K562 (cell line): ENCODE data around the gene ADARB2. TPM values are rescaled to one million over a fixed set of nuclear protein-coding genes. Genes with fewer than 3 reads are reported as not detected.

Experiments
- ATAC-seq: fragments of 200-7000 bp; cut with Tn5 transposase; 3 replicates; pipeline ENCODE4 v1.9.1; 2020; ENCODE audit warnings: moderate library complexity
- BruUV-seq: library from RNA; stranded (reverse); fragments of 400-500 nt; replicated peaks from 2 replicates; lab custom pipeline; 2021; lab: Mats Ljungman, UMichigan
- CTCF ChIA-PET: fragments of 300-600 bp; formaldehyde crosslinking; extraction: SDS; loops from one replicate; lab custom pipeline; 2021; ENCODE audit warnings: low intra/inter-chr PET ratio; lab: Yijun Ruan, JAX
- POLR2A ChIA-PET: fragments of 300-600, 350-650 bp; sonication (Branson Sonifier 250); formaldehyde crosslinking; extraction: SDS; loops from one replicate; lab custom pipeline; 2021; ENCODE audit warnings: antibody characterized with exemption, inconsistent platforms; lab: Yijun Ruan, JAX
- DNase-seq, 4 experiments: peaks; one replicate each; pipeline versions ENCODE4 v3.0.0 to v3.0.0-alpha.2; 2011 to 2018; ENCODE audit warnings: low spot score in 3 of 4, mixed read lengths in 3 of 4; ENCODE audit errors: extremely low read depth in 1 of 4
- FAIRE-seq: peaks from 2 replicates; lab custom pipeline; 2011; peaks lifted over from hg19 to GRCh38; lab: Jason Lieb, UNC
- H2AFZ ChIP-seq: 2 replicates; pipeline ENCODE4 v1.6.0; 2011; ENCODE audit warnings: low read depth, low read length, control low read depth, inconsistent platforms
- H3K27ac ChIP-seq: fragments of 200-600 bp; 3 replicates; pipeline ENCODE4 v1.8.0; 2011; ENCODE audit warnings: low read depth, mild to moderate bottlenecking, control low read depth, inconsistent platforms, low read length, moderate library complexity, mixed read lengths; ENCODE audit errors: extremely low read depth
- H3K27me3 ChIP-seq, 2 experiments: fragments of 300-600 bp in 1 of 2; 2 replicates in 1 of 2; 3 replicates in 1 of 2; pipeline versions ENCODE4 v1.6.0 to v1.8.0; 2011; ENCODE audit warnings: inconsistent platforms in 2 of 2, low read length in 2 of 2, mild to moderate bottlenecking in 1 of 2, mixed read lengths in 1 of 2, moderate library complexity in 1 of 2; ENCODE audit not compliant: control insufficient read depth in 2 of 2, insufficient read depth in 2 of 2
- H3K36me3 ChIP-seq: fragments of 300-600 bp; 3 replicates; pipeline ENCODE4 v1.8.0; 2011; ENCODE audit warnings: mild to moderate bottlenecking, low read length, inconsistent platforms; ENCODE audit not compliant: control insufficient read depth, insufficient read depth
- H3K4me1 ChIP-seq, 2 experiments: fragments of 200-600 bp in 1 of 2; replicated peaks in 1 of 2; 2 replicates in 1 of 2; 3 replicates in 1 of 2; pipeline versions ENCODE4 v1.5.1 to v1.8.0; 2011; ENCODE audit warnings: inconsistent platforms in 2 of 2, low read length in 2 of 2, mild to moderate bottlenecking in 1 of 2, mixed read lengths in 1 of 2, moderate library complexity in 1 of 2; ENCODE audit not compliant: control insufficient read depth in 2 of 2, insufficient read depth in 2 of 2
- H3K4me2 ChIP-seq: 2 replicates; pipeline ENCODE4 v1.6.1; 2011; ENCODE audit warnings: low read length, control low read depth, inconsistent platforms, mixed read lengths; ENCODE audit not compliant: insufficient read depth
- H3K4me3 ChIP-seq: fragments of 200-600 bp; sonication (generic), shearing (Covaris generic); 2 replicates; pipeline ENCODE4 v1.5.1; 2016; ENCODE audit warnings: control low read depth, inconsistent platforms
- H3K79me2 ChIP-seq: fragments of 200-600 bp; 3 replicates; pipeline ENCODE4 v1.8.0; 2011; ENCODE audit warnings: low read length, inconsistent platforms; ENCODE audit not compliant: control insufficient read depth, insufficient read depth
- H3K9ac ChIP-seq, 2 experiments: 2 replicates each; pipeline versions ENCODE4 v1.6.0 to v1.6.1; 2011; ENCODE audit warnings: low read depth in 2 of 2, low read length in 2 of 2, control low read depth in 1 of 2, inconsistent platforms in 1 of 2, mild to moderate bottlenecking in 1 of 2, mixed read lengths in 1 of 2; ENCODE audit not compliant: insufficient read depth in 1 of 2
- H3K9me1 ChIP-seq: one replicate; pipeline ENCODE4 v1.6.0; 2011; ENCODE audit warnings: inconsistent platforms, mild to moderate bottlenecking, low read length, moderate library complexity; ENCODE audit not compliant: control insufficient read depth, insufficient read depth
- H3K9me3 ChIP-seq: replicated peaks from 2 replicates; pipeline ENCODE4 v1.5.1; 2011; ENCODE audit warnings: low read depth, low read length, inconsistent platforms; ENCODE audit not compliant: control insufficient read depth, insufficient read depth
- H4K20me1 ChIP-seq: replicated peaks from 2 replicates; pipeline ENCODE4 v1.6.1; 2011; ENCODE audit warnings: low read length, inconsistent platforms, mixed read lengths; ENCODE audit not compliant: control insufficient read depth, insufficient read depth
- CHD1 ChIP-seq: fragments of 200-600 bp; sonication (generic); IDR thresholded peaks from one replicate; pipeline ENCODE4 v1.6.1; 2012; ENCODE audit warnings: mild to moderate bottlenecking, moderate library complexity, low read length, inconsistent platforms
- HDAC1 ChIP-seq, 2 experiments: fragments of 450-650 bp; IDR thresholded peaks; 2 replicates each; pipeline ENCODE4 v1.6.1; 2016 to 2017; ENCODE audit warnings: inconsistent platforms in 1 of 2, mild to moderate bottlenecking in 1 of 2, moderate library complexity in 1 of 2
- KAT2B ChIP-seq: IDR thresholded peaks from one replicate; pipeline ENCODE4 v1.6.1; 2012; ENCODE audit warnings: low read depth, mild to moderate bottlenecking, control low read depth, inconsistent platforms, low read length, moderate library complexity
- KDM5B ChIP-seq: fragments of 200-600 bp; sonication (generic); IDR thresholded peaks from 2 replicates; pipeline ENCODE4 v1.6.1; 2012; ENCODE audit warnings: low read depth, mild to moderate bottlenecking, moderate library complexity, low read length, control low read depth, inconsistent platforms; ENCODE audit not compliant: insufficient replicate concordance
- MTA3 ChIP-seq: fragments of 450-650 bp; formaldehyde crosslinking; IDR thresholded peaks from 2 replicates; pipeline ENCODE4 v1.6.1; 2017; ENCODE audit warnings: mild to moderate bottlenecking, borderline replicate concordance
- NR2F6 ChIP-seq: fragments of 450-650 bp; formaldehyde crosslinking; IDR thresholded peaks from 2 replicates; pipeline ENCODE4 v1.4.0; 2020; ENCODE audit warnings: mild to moderate bottlenecking
- RCOR1 ChIP-seq, 2 experiments: IDR thresholded peaks; 2 replicates each; pipeline ENCODE4 v1.6.1; 2012; ENCODE audit warnings: low read depth in 2 of 2, low read length in 2 of 2, borderline replicate concordance in 1 of 2, improper control_type of control experiment in 1 of 2
- SMARCA5 ChIP-seq: fragments of 450-650 bp; IDR thresholded peaks from 2 replicates; pipeline ENCODE4 v1.6.1; 2016
- SNIP1 ChIP-seq: fragments of 450-650 bp; IDR thresholded peaks from 2 replicates; pipeline ENCODE4 v1.7.1; 2017; ENCODE audit warnings: low read depth, mild to moderate bottlenecking
- ZFX ChIP-seq: sonication (generic); formaldehyde crosslinking; IDR thresholded peaks from 2 replicates; pipeline ENCODE4 v1.8.0; 2022; ENCODE audit warnings: mild to moderate bottlenecking, missing genetic modification reagents, moderate library complexity
- ZNF121 ChIP-seq: sonication (generic); formaldehyde crosslinking; conservative IDR thresholded peaks from 2 replicates; pipeline ENCODE4 v1.8.0; 2022; ENCODE audit warnings: missing genetic modification reagents
- ZNF584 ChIP-seq: fragments of 200-800 bp; sonication (Bioruptor generic); IDR thresholded peaks from 2 replicates; pipeline ENCODE4 v1.6.1; 2016; ENCODE audit warnings: low read depth, mild to moderate bottlenecking, missing genetic modification characterization, missing compliant biosample characterization
- WGBS: fragments of 100-300 bp; shearing (Covaris generic); methylation state at CpG from one replicate; pipeline ENCODE4 v1.1.6; 2016; ENCODE audit warnings: low coverage, mixed read lengths; ENCODE audit not compliant: insufficient coverage; ENCODE audit errors: missing lambda C conversion rate; 5-methylcytosine and 5-hydroxymethylcytosine counted together
- in situ Hi-C: fragments of 300-500 bp; cut with MboI; formaldehyde crosslinking; loops from 4 replicates; pipeline ENCODE4 v1.15.0; 2018; ENCODE audit warnings: inconsistent platforms, mixed read lengths
- intact Hi-C: fragments of 100-400 bp; cut with micrococcal nuclease; formaldehyde crosslinking; loops from 2 replicates; pipeline ENCODE4 v1.14.2; 2022
- polyA plus RNA-seq, 8 experiments: library from polyadenylated mRNA; depleted of rRNA in 4 of 8; stranded (reverse) in 5 of 8; unstranded in 3 of 8; fragments of >200 nt; fragmentation: Nextera tagmentation in 2 of 8; fragmentation: Illumina TruSeq in 1 of 8; extraction: Ambion mirVana in 2 of 8; extraction: Trizol in 1 of 8; gene quantifications; 2 replicates each; pipeline versions ENCODE4 v1.2.1 to v1.2.3, GENCODE V29; 2011 to 2014; ENCODE audit warnings: inconsistent platforms in 1 of 8, missing spikeins in 1 of 8
- total RNA-seq, 7 experiments: library from RNA; depleted of rRNA in 6 of 7; stranded (reverse); fragments of >200 nt in 6 of 7; fragmentation: Illumina TruSeq in 2 of 7; extraction: Trizol in 2 of 7; gene quantifications; 2 replicates each; pipeline versions ENCODE4 v1.2.1 to v1.2.3, GENCODE V29; 2011 to 2021; ENCODE audit warnings: low replicate concordance in 1 of 7

The ADARB2 gene
- total and polyA plus RNA-seq, 9 of the 15 experiments (the other 6 are each of a cell fraction or from before 2014, with no cell fraction given): not detected

DNA sequence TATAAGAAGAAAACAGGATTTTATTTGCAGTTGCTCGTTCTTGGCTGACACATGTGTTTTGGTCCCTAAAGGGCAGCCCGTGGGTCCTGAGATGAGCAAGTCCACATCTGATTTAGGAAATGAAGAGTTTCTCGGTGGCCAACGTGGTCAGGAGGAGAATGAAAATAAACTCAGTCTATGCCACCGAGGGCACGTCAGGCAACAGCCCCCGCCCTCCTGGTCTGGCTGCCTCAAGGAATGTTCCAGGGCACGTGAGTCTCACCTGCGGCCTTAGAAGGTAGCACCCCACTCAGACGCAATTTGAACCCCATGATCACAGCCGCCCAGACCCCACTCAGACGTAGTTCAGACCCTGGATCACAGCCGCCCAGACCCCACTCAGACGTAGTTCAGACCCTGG lies 197.2 kb downstream of the ADARB2 start:
- FAIRE-seq (no peak), ATAC-seq (no peak), DNase-seq (no peak)
- POLR2A ChIA-PET: interaction anchor here (0.6 kb wide), 1 partner anchor 285 kb away, joined by 3 read pairs; no protein-coding TSS in a partner anchor
- intact Hi-C loops: no loop called here
- in situ Hi-C loops: no loop called here
- no peaks in the 10 kb centered on the region for H3K9me3 ChIP-seq
- no peak overlapping the region for H3K4me2 ChIP-seq
- peaks cover 31 to 45% of the 10 kb centered on the region in 2 experiments; a peak in 4 of 5 replicates for H3K27me3 ChIP-seq
- H4K20me1 ChIP-seq: peaks cover 5% of the 10 kb centered on the region; the same call in 1 of the 2 replicates
- H3K4me3 ChIP-seq: no peak overlapping the region
- H2AFZ ChIP-seq: no peak overlapping the region
- H3K9me1 ChIP-seq: no peaks in the 10 kb centered on the region
- CTCF ChIA-PET: no interaction called here
- H3K9ac ChIP-seq: no peak overlapping the region
- WGBS: under 1% methylated on average over 14 of the region's 14 CpGs
- no peaks in the 10 kb centered on the region for H3K36me3 ChIP-seq
- H3K4me1 ChIP-seq: no peaks in the 10 kb centered on the region
- H3K27ac ChIP-seq: no peak overlapping the region
- no TSS peak for BruUV-seq
- no peak for TF ChIP-seq RCOR1 (IDR thresholded peaks at IDR 0.05; ENCODE audit: borderline replicate concordance in 1 of 2, low read depth in 2 of 2, low read length in 2 of 2)
- TF ChIP-seq SMARCA5: no peak
- no peak for TF ChIP-seq HDAC1 (IDR thresholded peaks at IDR 0.05)
- TF ChIP-seq ZNF121: no peak
- TF ChIP-seq CHD1: no peak
- H3K79me2 ChIP-seq: no peaks in the 10 kb centered on the region

DNA sequence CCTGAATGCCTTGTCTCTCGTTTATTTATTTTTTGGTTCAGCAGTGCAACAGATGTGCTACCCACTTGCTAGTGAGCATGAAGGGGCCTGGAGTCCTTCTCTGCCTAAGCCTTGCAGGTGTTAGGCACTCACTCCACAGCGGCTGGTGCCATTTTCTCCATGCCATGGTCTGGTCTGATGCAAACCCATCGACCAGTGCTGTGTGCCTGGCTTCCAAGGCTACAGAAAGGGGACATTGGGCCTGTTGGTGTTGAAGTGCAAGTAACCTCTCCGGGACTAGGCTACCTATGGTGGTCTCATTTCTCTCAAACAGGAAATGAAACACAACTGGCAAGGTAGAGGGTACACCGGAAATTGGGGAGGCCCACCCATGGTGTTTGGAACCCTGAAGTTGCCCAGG lies 198.1 kb downstream of the ADARB2 start:
- Histone ChIP-seq H3K9me3 (no peaks in the 10 kb centered on the region), H3K9ac (no peak overlapping the region), H2AFZ (no peak overlapping the region), H3K4me1 (no peaks in the 10 kb centered on the region), H3K27ac (no peak overlapping the region), H3K4me2 (no peak overlapping the region), H3K9me1 (no peaks in the 10 kb centered on the region), H3K36me3 (no peaks in the 10 kb centered on the region), H3K79me2 (no peaks in the 10 kb centered on the region), H3K4me3 (no peak overlapping the region), H4K20me1 (peaks cover 5% of the 10 kb centered on the region; the same call in 1 of the 2 replicates), H3K27me3 (peaks cover 32 to 51% of the 10 kb centered on the region in 2 experiments; a peak in 4 of 5 replicates)
- DNase-seq (no peak), FAIRE-seq (no peak), ATAC-seq (no peak)
- ChIA-PET CTCF (no interaction called here), POLR2A (interaction anchor here (0.6 kb wide), 1 partner anchor 284 kb away, joined by 3 read pairs; no protein-coding TSS in a partner anchor)
- intact Hi-C loops (no loop called here), in situ Hi-C loops (no loop called here)
- BruUV-seq: no TSS peak
- TF ChIP-seq ZFX (CRISPR knock-in tag) (no peak), KAT2B (no peak), MTA3 (no peak), SNIP1 (no peak), NR2F6 (no peak), KDM5B (no peak), ZNF584 (CRISPR knock-in tag) (no peak)
- 2% methylated on average over 5 of the region's 5 CpGs for WGBS
